Measurements from ENCODE around the gene NTSR1.

DNA sequence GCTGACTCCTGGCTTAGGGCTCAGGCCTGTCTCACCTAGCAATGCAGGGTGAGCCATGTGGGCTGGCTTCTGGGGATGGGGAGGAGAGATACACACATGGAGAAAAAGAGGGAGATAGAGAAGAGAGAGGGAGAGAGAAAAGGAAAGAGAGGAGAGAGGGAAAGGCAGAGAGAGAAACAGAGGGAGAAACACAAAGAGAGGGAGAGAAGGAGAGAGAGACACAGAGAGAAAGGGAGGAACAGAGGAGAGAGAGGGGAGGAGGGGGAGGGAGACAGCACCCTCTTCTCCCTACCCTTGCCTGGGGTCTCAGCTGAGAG, 24.8 kb downstream of the NTSR1 start:
- no peak for TF ChIP-seq SIN3A (IDR thresholded peaks at IDR 0.05; ENCODE audit: borderline replicate concordance, insufficient read depth, low read length)
- TF ChIP-seq POLR2AphosphoS5 (IDR thresholded peaks at IDR 0.05; ENCODE audit: low read depth, low read length), result no peak
